K562 treated with DMSO at 1 percent for 4 hours (cell line): ENCODE data around the gene PCBP1. TPM values are rescaled to one million over a fixed set of nuclear protein-coding genes. Genes with fewer than 3 reads are reported as not detected.

Source experiments
- total RNA-seq: library from RNA; unstranded; fragments of 300-600 nt; gene quantifications from 2 replicates; pipeline ENCODE4 v1.2.3, GENCODE V29; 2022; ENCODE audit not compliant: insufficient read depth

The PCBP1 gene
- total RNA-seq, result 404 and 505 TPM in 2 replicates

GRCh38 chr2:70086838-70087701, at the start of gene PCBP1:
TSS of gene PCBP1 (plus strand) at chr2:70087477. CDS start at chr2:70087744, 267 bp downstream.

Other genes with a start within 250 kb of the PCBP1 start
- gene SNRNP27, start 193.5 kb upstream of the PCBP1 start, total RNA-seq, result 30.0 and 39.0 TPM in 2 replicates
- 12.4 and 15.3 TPM in 2 replicates for gene MXD1, start 172.4 kb upstream of the PCBP1 start, total RNA-seq
- gene ASPRV1, start 125.8 kb upstream of the PCBP1 start, total RNA-seq, result 0.75 and 1.8 TPM in 2 replicates
- gene C2orf42, start 103.5 kb downstream of the PCBP1 start, total RNA-seq, result 4.6 and 6.0 TPM in 2 replicates
- gene TIA1, start 161.2 kb downstream of the PCBP1 start, total RNA-seq, result 30.2 and 37.2 TPM in 2 replicates
- gene PCYOX1, start 170.7 kb downstream of the PCBP1 start, total RNA-seq, result 15.1 and 22.0 TPM in 2 replicates
- gene SNRPG, start 206.3 kb downstream of the PCBP1 start, total RNA-seq, result 208 and 262 TPM in 2 replicates
- 37.3 and 42.6 TPM in 2 replicates for gene FAM136A, start 214.6 kb downstream of the PCBP1 start, total RNA-seq